ENCODE measurements around the gene GYS1.

GRCh38 chr19:49011194-49011593 lies 18.1 kb upstream of the GYS1 start:
- no peak for TF ChIP-seq SIN3A (IDR thresholded peaks at IDR 0.05; ENCODE audit: borderline replicate concordance, insufficient read depth, low read depth, low read length)
- TF ChIP-seq REST (IDR thresholded peaks at IDR 0.05; ENCODE audit: insufficient read depth in 1 of 2, low read depth in 2 of 2, low read length in 1 of 2), result no peak
- no peak for TF ChIP-seq POLR2AphosphoS5 (IDR thresholded peaks at IDR 0.05; ENCODE audit: low read depth, low read length)
- TF ChIP-seq CTCF (IDR thresholded peaks at IDR 0.05), result no peak

Data from Panc1 (cell line).